Fibroblast of peridontal ligament (primary cell): ENCODE measurements around the gene IPO11.
"Not testable (repeated sequence)": the region's sequence is repeated elsewhere in the genome, so short reads cannot be mapped to it uniquely, and the experiment has no call there.

Experiments
- DNase-seq: peaks from one replicate; pipeline ENCODE4 v3.0.0-alpha.2; 2010; ENCODE audit errors: extremely low read depth

IPO11 gene

GRCh38 chr5:62645223-62645622, 232.7 kb downstream of the IPO11 start:
- DNase-seq = no peak

GRCh38 chr5:62647241-62647640, 234.7 kb downstream of the IPO11 start:
- no peak for DNase-seq

- no peak for DNase-seq
These were observed 236.5 kb downstream of the IPO11 start for GRCh38 chr5:62649025-62649424.

- no peak for DNase-seq
These were observed 237.0 kb downstream of the IPO11 start for GRCh38 chr5:62649476-62650113.

- DNase-seq = no peak
These were observed 237.6 kb downstream of the IPO11 start for GRCh38 chr5:62650197-62650596.

- no peak for DNase-seq
These were observed 239.7 kb downstream of the IPO11 start for GRCh38 chr5:62652225-62652624.

- no peak for DNase-seq
These were observed 240.7 kb downstream of the IPO11 start for GRCh38 chr5:62653001-62653863.

DNA sequence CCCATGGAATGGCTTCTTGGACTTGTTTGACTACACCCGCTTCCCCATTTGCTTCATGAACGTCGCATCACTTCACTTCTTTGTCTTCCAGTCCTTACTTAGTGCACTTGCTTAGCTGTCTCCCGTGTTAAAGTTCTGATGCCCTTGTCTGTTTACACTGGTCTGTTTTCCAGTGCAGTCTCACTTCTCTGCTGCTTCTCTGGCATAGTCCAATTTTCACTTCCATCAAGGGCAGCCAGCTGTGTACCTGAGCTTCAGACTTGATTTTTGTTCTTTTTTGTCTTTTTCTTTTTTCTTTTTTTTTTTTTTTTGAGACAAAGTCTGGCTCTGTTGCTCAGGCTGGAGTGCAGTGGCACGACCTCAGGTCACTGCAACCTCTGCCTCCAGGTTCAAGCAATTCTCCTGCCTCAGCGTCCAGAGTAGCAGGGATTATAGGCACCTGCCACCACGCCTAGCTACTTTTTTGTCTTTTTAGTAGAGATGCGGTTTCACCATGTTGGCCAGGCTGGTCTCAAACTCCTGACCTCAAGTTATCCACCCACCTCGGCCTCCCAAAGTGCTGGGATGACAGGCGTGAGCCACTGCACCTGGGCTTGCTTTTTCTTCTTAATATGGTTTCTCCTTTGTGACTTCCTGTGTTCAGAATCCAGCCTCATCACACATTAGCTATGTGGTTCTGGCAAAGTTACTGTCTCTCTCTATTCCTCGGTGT, 241.5 kb downstream of the IPO11 start:
- no peak for DNase-seq

- not testable (repeated sequence) for DNase-seq
These were observed 245.2 kb downstream of the IPO11 start for GRCh38 chr5:62657772-62658171.

DNA sequence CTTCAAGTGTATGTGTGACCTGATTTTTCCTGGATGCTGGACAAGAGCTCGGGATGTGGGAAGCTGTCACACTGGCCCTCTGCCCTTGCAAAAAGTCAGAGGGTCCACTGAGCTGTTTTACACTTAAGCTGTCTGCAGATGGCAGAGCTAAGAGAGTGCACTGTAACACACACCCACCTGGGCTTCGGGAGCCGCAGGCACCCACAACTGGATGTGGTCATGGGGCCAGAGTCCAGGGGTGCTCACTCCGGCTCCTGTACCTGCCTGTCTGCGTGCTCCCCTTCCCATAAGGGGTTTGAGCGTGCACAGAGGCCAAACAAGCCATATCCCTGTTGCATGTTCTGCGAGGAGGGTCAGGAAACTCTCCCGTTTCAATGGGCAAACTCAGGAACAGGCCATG, 248.6 kb downstream of the IPO11 start:
- DNase-seq = no peak

DNA sequence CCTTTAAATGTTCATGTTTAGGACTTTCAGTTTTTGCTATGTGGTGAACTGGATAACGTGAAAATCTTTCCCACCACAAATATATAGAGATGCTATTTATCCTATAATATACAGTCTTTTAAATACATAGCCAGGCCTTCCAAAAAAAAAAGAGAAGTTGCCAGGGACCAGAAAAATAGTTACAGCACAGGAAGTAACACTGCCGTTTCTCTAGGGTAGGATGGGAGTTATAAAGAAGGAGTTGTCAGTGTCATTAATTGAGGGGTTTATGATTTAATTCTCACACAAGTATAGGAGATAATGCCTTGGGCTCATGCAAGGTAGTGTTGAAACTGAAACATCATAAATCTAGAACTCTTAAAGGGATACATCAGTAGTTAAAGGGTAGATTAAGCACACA, 250.0 kb downstream of the IPO11 start:
- DNase-seq = no peak

- DNase-seq = no peak
These were observed 258.9 kb downstream of the IPO11 start for GRCh38 chr5:62671479-62671878.

DNA sequence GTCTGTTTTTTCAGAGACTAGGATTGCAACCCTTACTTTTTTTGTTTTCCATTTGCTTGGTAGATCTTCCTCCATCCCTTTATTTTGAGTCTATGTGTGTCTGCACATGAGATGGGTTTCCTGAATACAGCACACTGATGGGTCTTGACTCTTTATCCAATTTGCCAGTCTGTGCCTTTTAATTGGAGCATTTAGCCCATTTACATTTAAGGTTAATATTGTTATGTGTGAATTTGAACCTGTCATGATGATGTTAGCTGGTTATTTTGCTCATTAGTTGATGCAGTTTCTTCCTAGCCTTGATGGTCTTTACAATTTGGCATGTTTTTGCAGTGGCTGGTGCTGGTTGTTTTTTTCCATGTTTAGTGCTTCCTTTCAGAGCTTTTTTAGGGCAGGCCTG, 264.0 kb downstream of the IPO11 start:
- not testable (repeated sequence) for DNase-seq
